Stimulated activated CD8-positive, alpha-beta memory T cell treated with anti-CD3 and anti-CD28 coated beads, Interleukin-7, amount 100 ng/mL, for 48 hours (primary cell): Measurements from ENCODE around the gene PLA2G4E.
A peak's percentile ranks its signal among the peaks of the same experiment; 100 is the strongest.

Experiments
- DNase-seq, 2 donors: peaks; one replicate each; pipeline ENCODE4 v3.0.0-alpha.2; 2020; ENCODE audit warnings: low read depth in 1 of 2; ENCODE audit errors: extremely low read depth in 1 of 2

The PLA2G4E gene

GRCh38 chr15:41979493-41980266 is 41.2 kb downstream of the PLA2G4E start:
- DNase-seq = no peak

DNA sequence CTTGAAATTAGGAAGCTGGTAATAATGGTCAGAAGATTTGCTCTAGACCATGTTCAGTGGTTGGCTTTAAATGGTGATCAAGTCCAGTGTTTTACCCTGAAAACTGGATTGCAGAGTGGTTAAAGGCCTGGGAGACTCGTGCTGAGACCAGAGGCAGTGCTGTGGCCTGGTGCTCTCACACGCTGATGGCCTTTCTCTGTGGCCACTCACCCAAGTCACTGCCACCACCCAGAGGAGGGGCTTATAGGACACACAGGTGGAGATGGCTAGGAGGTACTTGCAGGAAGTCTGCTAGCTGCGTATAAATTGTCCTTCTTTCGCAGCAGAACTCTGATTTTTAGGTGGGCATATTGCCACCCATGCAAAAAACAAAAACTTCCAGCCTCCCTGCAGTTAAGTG is 42.3 kb downstream of the PLA2G4E start:
- DNase-seq = no peak

DNA sequence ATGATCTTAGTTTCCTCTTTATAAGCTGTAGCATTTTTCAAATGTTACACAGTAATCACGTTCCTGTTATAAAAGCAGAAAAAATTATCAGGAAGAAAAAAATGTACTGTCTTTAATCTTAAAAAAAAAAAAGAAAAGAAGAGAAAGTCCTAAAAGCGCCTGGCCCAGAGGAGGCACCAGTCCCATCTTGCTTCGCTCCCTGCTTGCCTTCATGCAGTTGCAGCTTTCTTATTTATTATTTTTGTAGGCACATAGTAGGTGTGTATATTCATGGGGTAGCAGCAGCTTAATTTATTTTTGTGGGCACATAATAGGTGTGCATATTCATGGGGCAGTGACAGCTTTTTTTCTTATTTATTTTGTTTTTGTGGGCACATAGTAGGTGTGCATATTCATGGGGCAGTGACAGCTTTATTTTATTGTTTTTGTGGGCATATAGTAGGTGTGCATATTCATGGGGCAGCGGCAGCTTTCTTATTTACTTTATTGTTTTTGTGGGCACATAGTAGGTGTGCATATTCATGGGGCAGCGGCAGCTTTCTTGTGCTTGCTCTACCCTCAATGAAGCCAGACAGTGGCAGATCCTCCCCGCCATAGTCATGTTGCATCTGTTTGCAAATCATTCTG is 43.0 kb downstream of the PLA2G4E start:
- DNase-seq = no peak

GRCh38 chr15:41975669-41976068 is 45.2 kb downstream of the PLA2G4E start:
- DNase-seq = no peak

GRCh38 chr15:41974041-41974440 is 46.8 kb downstream of the PLA2G4E start:
- DNase-seq = no peak

DNA sequence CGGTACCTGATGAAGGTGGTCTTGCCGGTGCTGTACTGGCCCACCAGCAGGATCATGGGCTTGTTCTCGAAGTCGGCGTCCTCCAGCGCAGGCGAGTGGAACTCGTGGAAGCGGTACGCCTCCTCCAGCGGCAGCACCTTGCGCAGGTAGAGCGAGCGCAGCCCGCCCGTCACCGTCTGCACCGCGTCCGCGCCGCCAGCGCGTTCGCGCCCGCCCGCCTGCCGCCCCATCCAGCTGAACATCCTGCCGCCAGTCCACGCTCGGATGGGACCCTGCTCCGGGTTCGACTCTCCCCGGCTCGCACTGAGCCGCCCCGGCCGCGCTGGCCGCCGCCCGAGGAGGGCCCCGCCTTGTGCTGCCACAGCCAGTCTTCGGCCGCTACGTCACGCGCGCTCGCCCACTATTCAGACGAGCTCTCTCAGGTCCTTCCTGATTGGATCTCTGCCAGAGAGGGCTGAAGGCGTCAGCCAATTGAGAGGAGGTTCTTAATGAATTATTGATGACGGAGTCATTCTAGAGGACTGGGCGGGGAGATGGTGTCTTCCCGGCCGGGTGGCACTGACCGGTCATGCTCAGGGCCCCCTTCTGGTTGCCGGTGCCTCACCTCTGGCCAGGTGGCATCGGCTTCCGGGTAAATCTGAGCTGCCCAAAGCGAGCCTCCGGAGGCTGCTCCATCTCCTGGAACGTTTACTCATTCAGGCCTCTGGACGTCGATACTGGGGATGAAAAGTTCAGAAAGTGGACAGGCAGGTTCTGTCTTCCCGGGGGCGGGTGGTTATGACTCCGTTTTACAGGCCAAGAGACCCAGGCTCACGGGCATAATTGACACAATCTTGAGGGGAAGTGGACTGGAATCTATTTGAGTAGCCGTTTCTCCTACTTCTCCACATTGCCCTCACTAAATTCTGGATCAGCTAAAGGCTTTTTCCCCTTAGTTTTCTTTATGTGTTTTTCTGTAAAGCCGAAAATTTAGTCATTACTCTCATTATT is 48.3 kb downstream of the PLA2G4E start, which contains the start of gene EHD4:
Gene EHD4, minus strand, starts transcription at position 305 of the 990 bp plus-strand sequence. Its CDS starts 63 bp downstream, at position 242.
- DNase-seq = peak; percentile 88 to 98

DNA sequence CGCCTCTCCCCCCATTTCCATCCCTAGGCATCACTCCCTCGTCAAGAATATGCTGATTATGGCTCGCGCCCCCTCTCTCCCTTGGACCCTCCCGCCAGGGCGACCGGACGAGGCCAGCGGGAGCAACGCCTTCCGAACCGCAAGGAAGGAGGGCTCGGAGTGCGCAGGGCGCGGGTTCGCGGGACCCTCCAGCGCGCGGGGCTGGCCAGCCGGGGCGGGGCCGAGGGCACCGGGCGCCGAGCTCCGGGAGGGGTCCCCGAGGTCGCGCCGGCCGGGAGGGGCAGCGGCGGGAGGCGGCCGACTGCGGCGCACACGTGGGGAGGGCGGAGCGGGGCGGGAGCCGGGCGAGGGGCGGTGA is 49.0 kb downstream of the PLA2G4E start:
- DNase-seq = no peak

DNA sequence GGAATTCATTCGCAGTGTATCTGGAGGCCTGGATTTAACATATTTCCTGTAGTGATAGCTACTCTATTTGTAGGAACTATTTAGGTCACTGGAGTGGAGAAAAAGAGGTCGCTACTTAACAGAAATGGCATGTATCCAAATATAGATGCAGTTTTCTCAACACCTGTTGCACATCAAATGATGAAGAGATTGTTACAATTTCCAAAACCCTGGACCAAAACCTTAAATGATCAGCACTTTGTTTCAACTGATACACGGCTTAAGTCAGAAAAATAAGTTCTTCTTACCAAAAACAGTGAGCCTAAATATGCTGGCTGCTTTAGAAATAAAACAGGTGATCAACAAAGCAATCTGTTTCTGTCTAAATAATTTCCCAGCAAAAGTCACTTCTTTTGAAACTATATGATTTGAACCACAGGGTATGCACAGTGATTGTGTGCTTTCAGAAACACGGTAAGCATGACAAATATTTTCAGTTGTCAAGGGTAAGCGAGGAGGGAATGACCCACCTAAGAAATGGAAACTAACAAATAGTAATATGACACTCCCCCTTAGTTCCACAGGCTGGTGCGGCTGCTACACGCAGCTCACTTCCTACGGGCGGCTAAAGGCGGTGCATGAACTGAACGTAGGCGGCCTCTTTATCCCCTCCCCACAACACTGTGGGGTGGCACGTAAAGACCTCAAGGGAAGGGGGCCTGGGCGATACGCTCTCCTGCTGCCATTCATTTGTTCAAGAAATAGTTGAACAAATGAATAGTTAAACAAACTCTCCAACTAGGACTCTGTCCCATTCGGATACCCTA is 49.5 kb downstream of the PLA2G4E start:
- DNase-seq = peak; percentile 50 to 79

GRCh38 chr15:41970456-41970855 is 50.4 kb downstream of the PLA2G4E start:
- DNase-seq = no peak

DNA sequence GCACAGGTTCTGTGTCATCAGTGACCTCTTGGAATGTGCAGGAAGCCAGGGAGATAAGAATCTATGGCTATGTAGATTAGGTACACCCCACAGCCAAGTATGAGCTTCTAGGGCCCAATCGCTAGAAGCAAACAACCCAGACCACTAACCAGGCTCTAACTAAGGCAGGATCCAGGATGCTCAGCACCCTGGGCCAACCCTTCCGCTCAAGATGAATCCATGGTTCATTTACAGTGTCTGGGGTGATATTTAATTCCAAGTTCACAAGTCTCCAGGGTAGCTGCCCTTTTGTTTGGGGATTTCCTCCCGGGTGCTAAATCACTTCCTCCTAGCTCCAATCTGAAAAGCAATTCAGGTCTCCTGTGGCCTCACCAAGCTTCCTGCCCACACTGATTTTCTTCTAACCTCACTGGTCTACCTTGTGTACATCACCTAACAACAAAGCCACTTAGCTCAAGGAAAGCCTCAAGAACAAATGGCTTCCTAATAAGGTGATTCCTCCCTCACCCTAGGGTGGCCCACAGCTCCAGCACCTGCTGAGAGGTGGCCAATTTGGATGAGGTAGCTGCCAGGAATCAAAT is 50.9 kb downstream of the PLA2G4E start:
- peak in 1 of 2 donors; percentile 13 for DNase-seq

DNA sequence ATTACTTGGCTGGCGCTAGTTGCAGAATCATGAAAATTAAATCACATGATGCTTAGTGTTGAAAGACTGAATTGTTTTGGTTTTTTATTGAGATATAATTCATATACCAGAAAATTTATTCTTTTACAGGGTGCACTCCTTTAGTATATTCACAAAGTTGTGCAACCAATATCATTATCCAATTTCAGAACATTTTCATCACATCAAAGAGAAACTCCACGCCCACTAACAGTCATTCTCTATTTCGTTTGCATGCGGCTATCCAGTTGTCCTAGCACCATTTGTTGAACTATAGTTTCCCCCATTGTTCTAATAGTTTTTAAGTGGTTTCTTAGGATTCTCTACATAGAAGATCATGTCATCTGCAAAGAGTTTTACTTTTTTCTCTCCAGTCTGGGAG is 52.1 kb downstream of the PLA2G4E start:
- DNase-seq = no peak

GRCh38 chr15:41967506-41968206 is 53.2 kb downstream of the PLA2G4E start:
- no peak for DNase-seq

- DNase-seq = no peak
These were observed 53.8 kb downstream of the PLA2G4E start for GRCh38 chr15:41966920-41967465.

GRCh38 chr15:41966414-41966812 is 54.4 kb downstream of the PLA2G4E start:
- no peak for DNase-seq

GRCh38 chr15:41965441-41966413 is 55.1 kb downstream of the PLA2G4E start:
- no peak for DNase-seq

DNA sequence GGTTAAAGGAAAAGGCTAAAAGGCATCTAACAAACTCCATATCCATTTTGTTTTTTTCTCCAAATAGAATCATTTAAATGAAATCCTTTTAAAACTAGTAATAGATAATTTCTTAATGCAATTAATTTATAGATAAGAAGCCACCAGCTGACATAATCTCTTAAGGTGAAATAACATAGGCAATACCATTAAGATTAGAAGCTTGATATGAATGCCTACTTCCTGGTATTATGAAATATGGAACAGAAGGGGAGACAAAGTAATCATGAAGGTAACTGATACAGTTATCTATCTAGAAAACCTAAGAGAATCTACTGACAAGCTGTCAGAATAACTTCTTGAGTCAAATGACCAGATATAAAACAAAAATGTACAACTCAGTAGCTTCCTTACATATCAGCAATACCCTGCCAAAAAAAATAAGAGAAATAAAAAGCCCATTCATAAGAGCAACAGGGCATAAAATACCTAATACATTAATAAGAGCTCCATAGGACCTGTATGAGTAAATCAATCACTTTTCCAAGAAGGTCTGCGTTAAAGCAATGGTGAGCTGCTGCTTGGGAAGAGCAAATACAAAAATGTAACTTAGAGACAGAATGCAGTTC is 59.1 kb downstream of the PLA2G4E start:
- DNase-seq = no peak

DNA sequence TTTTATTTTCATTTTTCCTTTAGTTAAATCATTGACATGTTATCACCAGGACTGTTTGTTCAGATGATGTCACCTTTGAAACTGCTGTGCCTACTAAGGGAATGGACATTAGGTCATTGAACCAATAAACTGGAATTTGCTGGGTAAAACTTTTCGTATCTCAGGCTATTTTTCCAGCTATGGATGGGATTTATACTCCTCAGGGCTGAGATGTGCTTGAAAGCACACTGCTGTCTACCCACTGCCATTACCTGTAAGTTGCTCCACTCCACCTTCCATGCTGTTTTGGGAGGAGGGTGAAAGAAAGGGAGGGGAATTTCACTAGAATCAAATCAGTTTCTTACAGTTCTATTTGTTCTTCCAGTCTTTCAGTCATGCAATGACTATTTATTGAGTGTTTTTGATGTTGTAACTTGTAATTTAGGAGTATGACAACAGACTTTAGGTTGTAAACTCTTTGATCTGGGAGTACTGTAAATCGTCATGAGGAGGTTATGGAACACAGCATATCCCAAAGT is 59.8 kb downstream of the PLA2G4E start:
- DNase-seq = no peak
